Stimulated activated CD8-positive, alpha-beta memory T cell treated with anti-CD3 and anti-CD28 coated beads, Interleukin-12 subunit alpha, Interleukin-12 subunit beta, amount 100 ng/mL, for 1 hour (primary cell): ENCODE measurements around the gene ZNF280D.
"Not testable (repeated sequence)": the region's sequence is repeated elsewhere in the genome, so short reads cannot be mapped to it uniquely, and the experiment has no call there.

Experiments used
- DNase-seq: peaks from one replicate; pipeline ENCODE4 v3.0.0-alpha.2; 2020; ENCODE audit warnings: low read depth

ZNF280D gene

GRCh38 chr15:56733136-56734012 is at the start of gene ZNF280D:
Gene ZNF280D (minus strand): TSS chr15:56733509. CDS start chr15:56707109, 26,400 bp downstream.
- peak; percentile 52 for DNase-seq

- DNase-seq: no peak
These were observed 49.0 kb upstream of the ZNF280D start for GRCh38 chr15:56782306-56782705.

GRCh38 chr15:56781666-56782065 is 48.4 kb upstream of the ZNF280D start:
- DNase-seq: no peak

- DNase-seq: not testable (repeated sequence)
These were observed 46.9 kb upstream of the ZNF280D start for GRCh38 chr15:56780102-56780725.

GRCh38 chr15:56779449-56779848 is 46.1 kb upstream of the ZNF280D start:
- not testable (repeated sequence) for DNase-seq

- DNase-seq: no peak
These were observed 45.5 kb upstream of the ZNF280D start for GRCh38 chr15:56778761-56779160.

GRCh38 chr15:56776839-56777238 is 43.5 kb upstream of the ZNF280D start:
- no peak for DNase-seq

GRCh38 chr15:56775641-56776040 is 42.3 kb upstream of the ZNF280D start:
- no peak for DNase-seq

GRCh38 chr15:56774356-56774755 is 41.0 kb upstream of the ZNF280D start:
- DNase-seq: no peak

GRCh38 chr15:56772868-56773639 is 39.7 kb upstream of the ZNF280D start:
- DNase-seq: no peak

- DNase-seq: no peak
These were observed 36.9 kb upstream of the ZNF280D start for GRCh38 chr15:56770173-56770572.

- DNase-seq: no peak
These were observed 34.0 kb upstream of the ZNF280D start for GRCh38 chr15:56767315-56767714.

GRCh38 chr15:56765251-56765650 is 31.9 kb upstream of the ZNF280D start:
- no peak for DNase-seq

- no peak for DNase-seq
These were observed 30.0 kb upstream of the ZNF280D start for GRCh38 chr15:56763141-56763895.

GRCh38 chr15:56760186-56760585 is 26.9 kb upstream of the ZNF280D start:
- no peak for DNase-seq

GRCh38 chr15:56759450-56759845 is 26.1 kb upstream of the ZNF280D start:
- no peak for DNase-seq

GRCh38 chr15:56758770-56759449 is 25.6 kb upstream of the ZNF280D start:
- DNase-seq: no peak

GRCh38 chr15:56757875-56758274 is 24.6 kb upstream of the ZNF280D start:
- DNase-seq: no peak

GRCh38 chr15:56754772-56755370 is 21.6 kb upstream of the ZNF280D start:
- no peak for DNase-seq

GRCh38 chr15:56752986-56753385 is 19.7 kb upstream of the ZNF280D start:
- no peak for DNase-seq

- no peak for DNase-seq
These were observed 16.7 kb upstream of the ZNF280D start for GRCh38 chr15:56749982-56750381.
